ENCODE data around the gene PODXL2.
"Not testable (repeated sequence)": the region's sequence is repeated elsewhere in the genome, so short reads cannot be mapped to it uniquely, and the experiment has no call there.

The PODXL2 gene

DNA sequence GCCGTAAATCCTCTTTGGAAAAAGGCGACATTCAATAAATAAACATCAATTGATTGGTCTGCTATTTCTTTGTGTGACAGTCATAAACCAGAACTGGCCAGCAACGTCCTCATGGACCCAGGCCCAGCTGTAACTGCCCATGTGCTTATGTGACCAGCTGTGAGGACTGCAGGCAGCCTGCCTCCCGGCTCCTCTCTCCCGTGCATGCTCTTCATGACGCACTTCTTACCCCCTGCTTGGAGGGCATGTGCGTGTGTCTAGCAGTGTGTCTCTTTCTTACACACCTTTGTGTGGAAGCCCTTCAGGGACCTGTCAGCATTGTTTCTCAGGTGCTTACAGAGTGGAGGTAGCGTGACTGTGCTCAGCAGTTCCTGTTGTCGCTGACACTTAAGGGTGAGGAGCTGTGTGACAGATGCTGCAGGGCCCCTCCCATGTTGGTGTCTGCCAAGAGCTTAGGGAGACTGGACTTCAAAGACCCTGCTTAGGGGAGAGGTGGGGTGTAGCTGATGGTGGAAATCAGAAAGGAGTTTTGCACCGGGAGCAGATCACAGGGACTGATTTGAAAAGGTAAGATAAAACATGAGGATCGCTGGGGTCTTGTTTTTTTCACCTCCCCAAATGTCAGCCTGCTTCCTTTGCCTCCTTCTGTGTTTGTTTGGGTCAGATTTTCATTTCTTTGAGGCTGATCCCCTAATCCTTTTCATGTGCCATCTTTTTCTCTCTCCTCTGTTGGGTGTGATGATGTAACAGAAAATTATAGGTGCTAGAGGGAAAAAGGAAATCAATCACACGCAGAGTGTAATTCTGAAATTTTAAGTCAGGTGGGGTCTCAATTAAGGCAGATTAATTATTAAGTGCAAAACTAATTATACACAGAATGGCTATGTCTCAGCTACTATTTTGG, 2.1 kb downstream of the PODXL2 start:
- DNase-seq: peak; percentile 67

DNA sequence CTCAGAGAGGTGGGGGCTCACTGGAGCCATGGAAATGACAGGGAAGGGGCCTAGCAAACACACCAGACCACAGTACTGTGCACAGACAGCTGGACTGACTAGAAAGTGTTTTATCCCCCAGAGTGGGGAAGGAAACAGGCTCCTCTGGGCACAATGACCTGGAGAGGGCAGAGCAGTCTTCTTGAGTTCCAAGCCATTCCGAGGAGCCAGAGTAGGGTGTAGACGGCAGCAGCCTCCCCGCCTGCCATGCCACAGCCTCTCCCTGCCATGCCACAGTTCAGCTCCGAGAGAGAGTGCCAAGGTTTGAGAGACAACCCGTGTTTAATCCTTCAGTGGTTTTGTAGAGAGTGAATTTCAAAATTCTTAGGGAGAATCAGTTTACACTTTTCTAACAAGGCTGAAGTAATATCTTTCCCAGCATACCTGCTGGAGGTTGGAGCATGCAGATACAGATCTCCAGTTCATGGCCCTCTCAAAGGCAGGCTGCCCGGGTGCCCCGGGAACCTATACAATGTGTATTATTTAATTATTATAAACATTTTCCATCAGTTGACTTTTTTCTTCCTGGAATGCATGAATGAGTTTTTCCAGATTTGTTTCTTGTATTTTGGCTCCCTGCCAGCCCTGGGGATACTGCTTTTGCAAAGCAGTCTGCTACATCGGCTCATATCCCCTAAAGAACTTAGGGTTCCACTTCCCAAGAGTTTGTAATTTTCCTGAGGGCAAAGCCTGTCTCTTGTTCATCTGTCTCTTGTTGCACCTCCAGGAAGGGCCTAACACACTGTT, 3.2 kb downstream of the PODXL2 start:
- no peak for DNase-seq

DNA sequence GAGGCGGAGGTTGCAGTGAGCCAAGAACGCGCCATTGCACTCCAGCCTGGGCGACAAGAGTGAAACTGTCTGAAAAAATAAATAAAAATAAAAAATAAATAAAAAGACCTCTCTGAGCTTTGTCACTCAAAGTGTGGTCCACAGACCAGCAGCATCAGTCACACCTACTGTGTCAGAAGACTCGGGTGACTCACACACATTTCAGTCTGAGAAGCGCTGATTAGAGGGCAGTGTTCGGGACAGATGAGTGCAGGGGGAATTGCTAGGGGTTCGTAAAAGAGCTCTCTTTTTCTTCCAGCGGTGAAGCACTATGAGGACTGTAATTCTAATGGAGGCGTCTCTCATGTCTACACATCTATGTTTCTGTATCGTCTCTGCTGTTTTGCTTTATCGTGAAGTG, 5.7 kb downstream of the PODXL2 start:
- no peak for DNase-seq

DNA sequence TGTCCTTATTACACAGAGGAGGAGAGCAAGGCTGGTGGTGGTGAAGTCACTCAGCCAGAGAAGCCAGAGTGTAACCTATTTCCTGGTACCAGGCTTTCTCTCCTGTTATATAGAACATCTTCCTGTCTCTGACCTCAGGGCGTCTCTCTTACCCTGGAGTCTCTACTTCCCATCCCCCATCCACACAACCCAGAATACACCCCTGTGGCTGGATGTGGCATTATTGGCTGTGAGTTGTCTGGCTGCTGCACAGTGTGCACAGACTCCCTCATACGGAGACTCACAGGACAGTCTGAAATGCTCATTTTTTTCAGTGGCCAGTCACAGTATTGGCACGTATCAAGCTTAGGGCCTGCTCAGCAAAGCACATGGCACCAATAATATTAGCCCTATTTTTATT, 8.6 kb downstream of the PODXL2 start:
- DNase-seq: no peak

DNA sequence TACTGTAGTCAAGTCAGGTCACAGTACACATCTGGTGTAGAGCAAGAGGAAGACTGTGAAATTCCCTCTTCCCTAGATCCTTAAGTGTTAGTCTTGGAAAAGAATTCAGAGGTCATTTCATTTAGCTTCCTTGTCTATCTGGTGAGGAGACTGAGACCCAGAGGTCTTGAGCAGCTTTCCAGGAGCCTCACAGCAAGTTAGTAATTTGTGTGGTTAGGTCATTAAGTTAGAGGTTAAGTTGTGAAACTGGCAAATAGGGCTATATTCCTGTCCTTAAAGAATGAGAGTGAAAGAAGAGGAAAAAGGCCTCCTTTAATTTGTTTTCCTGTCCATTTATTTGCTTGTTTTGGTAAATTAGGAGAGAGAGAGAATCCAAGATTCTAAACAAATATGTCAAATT, 9.0 kb downstream of the PODXL2 start:
- DNase-seq: no peak

DNA sequence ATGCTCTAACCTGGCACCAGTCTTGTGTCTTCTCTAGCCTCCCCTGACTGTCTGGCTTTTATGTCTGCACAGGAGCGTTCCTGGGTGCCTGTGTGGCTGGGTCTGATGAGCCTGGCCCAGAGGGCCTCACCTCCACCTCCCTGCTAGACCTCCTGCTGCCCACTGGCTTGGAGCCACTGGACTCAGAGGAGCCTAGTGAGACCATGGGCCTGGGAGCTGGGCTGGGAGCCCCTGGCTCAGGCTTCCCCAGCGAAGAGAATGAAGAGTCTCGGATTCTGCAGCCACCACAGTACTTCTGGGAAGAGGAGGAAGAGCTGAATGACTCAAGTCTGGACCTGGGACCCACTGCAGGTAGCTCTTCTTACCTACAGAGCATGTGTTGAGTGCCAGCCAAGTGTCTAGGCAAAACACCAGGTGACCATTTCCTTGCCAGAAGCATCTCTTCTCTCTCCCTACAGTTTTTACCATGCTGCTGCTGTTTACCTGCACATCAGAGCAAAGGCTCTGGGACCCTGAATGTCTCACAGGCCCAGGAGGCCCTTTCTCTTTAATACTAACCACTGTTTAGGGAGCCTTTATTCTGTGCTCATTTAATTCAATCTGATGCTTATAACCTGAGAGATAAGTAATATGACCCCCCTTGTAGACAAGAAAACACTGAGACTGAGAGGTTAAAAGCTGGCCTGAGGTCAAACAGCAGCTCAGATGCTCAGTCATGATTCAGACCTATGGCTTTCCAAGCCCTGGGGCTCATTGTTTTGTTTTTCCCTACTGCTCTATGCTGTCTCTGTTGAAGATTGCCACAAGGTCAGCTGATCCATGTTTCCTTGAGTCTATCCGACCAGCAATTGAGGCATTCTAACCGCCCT, 10.4 kb downstream of the PODXL2 start:
- no peak for DNase-seq

DNA sequence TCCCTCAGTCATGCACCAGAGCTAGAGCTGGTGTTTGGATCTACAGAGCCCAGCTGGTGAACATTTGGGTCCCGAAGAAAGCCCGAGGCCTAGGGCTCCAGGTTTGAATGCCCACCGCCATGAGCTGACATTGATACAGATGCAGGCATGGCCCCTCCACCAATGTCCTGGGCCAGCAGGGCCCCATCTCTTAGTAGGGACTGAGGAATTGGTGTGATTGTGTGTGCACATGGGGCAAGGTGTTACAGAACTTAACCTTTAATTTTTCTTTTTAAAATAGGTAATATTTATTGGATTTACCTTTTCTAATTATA, 11.0 kb downstream of the PODXL2 start:
- DNase-seq: no peak

DNA sequence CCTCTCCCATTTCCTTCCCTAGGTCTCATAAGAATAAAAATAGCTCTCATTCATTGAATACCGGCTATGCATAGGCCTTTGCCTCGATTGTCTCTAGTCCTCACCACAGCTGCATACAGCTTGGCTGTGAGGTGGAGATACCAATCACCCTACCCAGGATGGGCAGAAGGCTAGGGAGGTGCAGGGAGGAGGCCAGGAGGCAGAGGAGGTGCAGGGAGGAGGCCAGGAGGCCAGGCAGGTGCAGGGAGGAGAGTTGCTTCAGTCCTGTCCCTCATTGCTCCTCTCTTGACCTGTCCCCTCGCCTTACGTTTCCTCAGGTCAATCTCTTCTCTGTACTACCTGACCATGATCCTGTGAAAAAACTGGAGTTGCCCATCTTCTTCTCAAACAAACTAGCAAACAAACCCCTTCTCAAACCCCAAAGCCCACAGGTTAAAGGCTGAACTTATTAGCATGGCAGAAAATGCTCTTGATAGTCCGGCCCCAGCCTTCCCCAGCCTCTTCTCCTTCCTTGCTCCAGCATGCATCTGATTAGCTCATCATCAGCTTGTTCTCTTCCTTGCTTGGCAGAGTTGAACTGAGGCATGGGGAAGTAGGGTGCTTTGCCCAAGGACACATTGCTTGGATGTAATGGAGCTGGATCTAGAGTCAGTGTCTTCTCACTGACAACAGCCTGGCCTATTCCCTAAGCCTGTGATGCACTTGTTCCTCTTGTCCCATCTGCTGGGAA, 15.8 kb downstream of the PODXL2 start:
- DNase-seq: no peak

DNA sequence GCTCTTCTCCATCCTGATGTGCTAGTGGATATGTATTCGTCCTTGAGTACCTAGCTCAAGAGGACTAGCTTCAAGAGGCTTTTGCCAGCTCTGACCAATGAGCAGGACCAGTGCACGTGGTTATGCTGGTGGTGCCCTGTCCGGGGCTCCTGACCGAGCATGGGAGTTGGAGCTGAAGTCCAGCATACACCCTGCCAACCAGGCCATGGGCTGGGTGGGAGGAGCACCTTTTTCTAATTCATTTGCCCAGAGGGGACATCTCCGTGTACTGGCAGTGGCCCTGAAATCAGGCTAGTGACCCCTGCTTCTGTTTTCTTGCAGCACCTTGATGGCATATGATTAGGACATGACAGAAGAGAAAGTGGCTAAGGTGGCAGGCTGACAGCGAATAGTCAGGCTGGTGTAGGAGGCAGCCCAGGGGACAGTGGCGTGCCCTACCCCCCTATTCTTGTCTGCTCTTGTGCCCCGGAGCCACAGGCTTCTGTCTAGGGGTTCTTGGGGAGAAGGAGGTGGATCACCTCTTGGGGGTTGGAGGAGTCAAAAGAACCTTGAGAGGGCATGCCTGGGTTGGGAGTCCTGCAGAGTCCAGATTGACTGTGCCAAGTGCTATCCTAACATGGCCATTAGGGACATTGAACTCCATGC, 16.5 kb downstream of the PODXL2 start:
- no peak for DNase-seq

DNA sequence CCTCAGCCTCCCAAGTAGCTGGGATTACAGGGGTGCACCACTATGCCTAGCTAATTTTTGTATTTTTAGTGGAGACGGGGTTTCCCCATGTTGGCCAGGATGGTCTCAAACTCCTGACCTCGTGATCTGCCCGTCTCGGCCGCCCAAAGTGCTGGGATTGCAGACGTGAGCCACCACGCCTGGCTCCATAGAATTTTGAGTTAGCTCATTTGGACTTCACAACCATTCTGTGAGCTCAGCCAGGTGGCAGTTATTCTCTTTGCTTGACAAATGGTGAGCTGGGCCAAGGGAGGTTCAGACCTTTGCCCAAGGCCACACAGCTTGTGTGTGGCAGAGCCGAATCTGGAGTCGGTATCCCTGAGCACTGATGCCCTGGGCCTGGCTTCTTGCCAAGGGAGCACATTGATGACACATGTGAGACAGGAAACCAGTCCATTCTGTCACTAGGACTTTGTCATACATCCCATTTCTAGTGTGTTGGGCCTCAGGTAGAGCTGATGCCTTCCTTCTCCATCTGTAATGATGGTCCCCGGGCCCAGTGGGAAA, 17.6 kb downstream of the PODXL2 start:
- DNase-seq: no peak

DNA sequence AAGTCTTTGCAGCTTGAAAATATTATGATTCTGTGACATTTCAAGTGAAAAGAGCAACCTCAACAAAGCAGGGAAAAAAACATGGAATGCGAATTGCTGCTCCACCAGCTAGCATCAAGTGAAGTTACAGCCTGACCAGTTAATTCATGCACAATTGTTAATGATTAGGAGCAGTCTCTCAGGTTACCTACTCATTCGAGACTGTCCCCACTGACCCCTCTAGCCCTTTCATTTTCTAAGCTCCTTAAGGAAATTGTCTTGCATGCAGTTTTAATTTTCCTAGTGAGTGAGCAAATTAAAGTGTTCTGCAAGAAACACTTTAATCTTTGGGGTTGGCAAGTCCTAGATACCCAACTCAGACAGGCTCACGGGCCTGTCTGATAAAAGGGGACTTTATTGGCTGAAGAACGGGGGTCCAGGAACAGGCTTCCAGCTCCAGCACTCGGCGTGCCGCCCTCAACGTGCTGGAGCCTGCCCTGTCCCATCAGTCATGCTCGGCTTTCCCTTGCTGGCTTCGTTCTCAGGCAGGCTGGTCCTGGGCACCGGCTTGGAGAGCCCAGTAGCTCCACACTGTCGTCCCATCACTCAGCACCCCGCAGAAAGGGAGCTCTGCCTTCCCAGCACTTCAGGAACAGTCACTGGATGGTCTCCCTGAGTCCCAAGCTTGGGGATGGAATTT, 18.3 kb downstream of the PODXL2 start:
- DNase-seq: no peak

DNA sequence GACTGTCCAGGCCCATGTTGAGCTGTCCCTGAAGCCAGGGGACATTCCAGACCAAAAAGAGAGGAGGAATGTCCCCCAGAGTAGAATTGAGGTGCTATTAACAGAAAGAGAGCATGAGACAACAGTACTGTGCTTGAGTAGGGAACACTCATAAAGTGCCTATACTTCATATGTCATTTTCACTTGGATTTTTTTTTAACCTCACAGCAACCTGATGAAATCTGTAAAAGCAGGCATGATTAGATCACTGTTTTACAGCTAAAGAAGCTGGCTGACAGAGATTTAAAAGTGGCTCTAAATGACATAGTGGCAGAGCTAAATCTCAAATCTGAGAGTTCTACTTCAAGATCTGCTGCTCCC, 18.8 kb downstream of the PODXL2 start:
- no peak for DNase-seq

DNA sequence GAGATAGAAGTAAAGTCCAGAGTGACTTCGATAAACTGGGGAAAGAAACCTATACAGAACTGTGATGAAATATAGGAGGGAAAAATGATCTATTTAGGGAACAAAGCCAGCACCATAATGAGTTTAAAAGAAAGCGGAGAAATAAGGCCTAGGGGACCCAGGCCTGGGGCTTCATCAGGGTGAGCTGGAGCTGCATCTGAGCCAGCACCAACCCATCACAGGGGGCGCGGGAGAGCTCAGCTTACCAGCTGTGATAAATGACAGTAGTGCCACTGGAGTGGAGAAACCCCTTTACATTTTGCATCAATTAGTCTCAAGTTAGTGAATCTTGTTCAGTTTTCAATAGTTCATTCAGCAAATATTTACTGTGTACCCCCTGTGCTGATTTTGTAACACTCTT, 21.3 kb downstream of the PODXL2 start:
- DNase-seq: no peak

DNA sequence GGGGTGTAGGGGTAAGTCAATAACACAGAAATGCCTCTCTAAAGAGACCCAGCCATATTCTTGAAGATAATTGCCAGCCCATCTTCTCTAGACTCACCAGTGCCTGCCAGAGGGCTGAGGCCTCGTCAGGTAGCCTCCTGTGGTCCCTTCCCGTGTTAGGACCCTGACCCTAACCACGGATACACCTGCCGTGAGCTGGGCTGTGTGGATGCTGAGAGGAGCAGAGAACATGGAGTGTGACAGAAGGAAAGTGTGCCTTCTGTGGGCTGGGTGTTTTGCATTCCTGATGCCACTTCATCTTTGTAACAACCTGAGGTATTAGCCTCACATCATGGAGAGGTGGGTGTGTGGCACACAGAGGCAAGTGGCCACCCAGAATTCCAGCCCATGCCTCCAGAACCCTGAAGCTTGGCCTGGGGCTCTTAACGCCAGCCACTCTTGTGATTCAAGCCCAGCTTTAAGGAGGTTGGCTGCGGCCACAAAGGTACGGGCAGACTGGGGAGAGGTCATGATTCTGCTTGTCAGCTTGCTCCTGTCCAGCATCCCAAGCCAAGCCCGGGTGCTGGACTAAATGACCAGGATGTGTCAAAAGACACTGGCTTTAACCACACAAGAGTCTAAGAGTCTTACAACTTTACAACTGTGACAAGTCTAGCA, 22.7 kb downstream of the PODXL2 start:
- DNase-seq: no peak

DNA sequence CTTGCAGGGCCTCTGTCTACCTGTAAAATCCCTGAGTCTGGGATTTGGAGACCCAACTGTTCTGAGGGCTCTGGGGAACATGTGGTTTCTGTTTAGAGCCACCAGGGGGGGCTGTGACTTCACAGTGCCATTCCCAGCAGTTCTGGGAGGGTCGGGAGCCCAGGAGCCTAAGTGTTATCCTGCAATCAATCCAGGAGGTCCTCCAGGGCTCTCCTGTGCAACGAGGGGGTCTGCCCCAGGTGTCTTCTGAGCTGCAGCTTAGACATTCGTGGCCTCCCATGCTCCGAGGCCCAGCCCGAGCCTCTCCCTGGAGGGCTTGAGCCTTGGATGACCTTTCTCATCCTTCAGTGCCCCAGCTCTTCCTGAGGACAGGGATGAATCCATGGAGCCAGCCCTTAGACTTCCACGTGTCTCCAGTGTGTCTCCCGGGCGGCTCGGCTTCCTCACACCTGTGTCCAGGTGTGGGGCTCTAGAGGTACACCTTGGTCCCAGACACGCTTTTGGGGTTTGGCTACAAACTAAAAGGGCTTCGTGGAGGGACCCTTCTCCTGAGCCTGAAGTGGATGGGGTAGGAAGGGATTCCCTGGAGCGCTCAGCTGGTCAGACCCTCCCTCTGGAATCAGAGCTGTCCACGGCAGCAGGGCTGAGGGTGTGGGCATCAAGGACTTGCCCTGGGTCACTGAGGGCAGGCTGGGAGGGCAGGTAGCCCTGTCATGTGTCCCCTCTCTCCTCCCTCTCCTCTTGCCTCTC, 23.4 kb downstream of the PODXL2 start:
- DNase-seq: peak; percentile 56

DNA sequence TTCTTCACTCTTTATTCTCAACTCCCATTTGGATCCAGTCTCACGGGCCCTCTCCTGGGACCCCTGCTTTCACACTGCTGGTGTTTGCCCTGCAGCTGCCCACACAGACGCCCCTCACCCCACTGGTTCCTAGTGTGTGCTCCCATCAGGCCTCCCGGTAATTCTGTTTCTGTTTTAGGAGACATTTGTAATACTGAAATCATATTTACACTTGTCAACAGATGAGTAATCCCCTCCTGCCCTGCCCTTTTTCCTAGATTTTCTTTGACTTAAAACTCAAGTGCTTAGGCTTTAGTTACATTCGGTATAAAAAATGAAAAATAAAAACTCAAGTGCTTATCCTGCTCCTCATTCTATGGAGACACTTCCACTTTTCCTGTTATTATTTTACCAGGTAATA, 25.4 kb downstream of the PODXL2 start:
- no peak for DNase-seq

DNA sequence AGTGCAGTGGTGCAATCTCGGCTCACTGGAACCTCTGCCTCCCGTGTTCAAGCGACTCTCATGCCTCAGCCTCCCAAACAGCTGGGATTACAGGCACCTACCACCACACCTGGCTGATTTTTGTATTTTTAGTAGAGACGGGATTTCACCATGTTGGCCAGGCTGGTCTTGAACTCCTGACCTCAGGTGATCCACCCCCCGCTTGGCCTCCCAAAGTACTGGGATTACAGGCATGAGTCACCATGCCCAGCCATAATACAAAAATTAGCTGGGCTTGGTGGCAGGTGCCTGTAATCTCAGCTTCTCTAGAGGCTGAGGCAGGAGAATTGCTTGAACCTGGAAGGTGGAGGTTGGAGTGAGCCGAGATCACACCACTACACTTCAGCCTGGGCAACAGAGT, 26.0 kb downstream of the PODXL2 start:
- DNase-seq: not testable (repeated sequence)

DNA sequence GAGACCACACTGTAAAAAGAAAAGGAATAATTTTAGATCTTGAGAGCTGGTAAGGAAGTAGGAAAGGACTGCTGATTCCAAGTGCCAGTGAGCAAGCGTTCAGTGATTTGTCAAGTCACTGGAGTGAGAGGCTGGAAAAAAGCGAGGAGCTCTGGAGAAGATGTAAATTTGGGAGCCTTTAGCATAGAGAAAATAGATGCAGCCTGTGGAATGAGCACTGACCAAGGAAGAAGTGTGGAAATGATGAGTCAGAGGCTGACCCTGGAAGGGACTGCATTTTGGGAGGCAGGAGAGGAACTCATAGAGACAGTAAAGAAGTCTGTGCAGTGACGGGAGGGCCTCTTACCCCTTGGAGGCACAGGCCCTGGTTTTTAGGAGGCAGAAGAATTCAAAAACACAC, 26.7 kb downstream of the PODXL2 start:
- no peak for DNase-seq

DNA sequence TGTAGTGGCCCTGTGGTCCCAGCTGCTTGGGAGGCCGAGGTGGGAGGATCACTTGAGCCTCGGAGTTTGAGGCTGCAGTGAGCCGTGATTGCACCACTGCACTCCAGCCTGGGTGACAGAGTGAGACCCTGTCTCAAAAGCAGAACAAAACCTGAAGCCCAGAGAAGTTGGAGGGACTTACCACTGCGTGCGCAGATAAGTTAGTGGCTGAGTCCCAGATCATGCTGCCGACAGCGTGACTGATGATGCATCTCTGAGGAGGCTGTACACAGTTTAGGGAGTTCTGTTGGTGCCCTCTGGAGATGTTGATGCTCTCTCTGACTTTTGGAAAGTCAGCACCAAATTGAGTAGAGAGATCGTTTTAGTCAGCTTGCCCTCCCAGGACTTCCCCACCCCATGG, 27.9 kb downstream of the PODXL2 start:
- no peak for DNase-seq

DNA sequence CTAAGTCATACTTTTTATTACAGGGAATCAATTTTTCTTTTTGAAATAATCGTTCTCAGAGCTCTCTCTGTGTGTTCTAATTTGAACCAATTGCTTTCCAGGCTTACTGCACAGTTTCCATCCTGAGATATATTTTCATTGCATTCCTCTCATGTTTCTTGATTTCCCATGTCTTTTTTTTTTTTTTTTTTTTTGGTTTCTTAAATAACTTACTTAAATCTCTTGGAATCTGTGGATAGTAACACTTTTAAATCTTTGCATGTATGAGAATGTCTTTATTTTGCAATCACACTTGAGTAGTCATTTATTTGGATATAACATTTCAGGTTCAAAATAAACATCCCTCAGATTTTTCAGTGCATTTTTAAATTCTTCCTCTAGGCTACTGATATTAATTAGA, 29.2 kb downstream of the PODXL2 start:
- DNase-seq: no peak
